ENCODE data around the gene PRCC.

Gene PRCC

GRCh38 chr1:156845953-156846545 lies 78.7 kb downstream of the PRCC start:
- DNase-seq = no peak

GRCh38 chr1:156846643-156847042 lies 79.3 kb downstream of the PRCC start:
- no peak for DNase-seq

- no peak for DNase-seq
These were observed 80.5 kb downstream of the PRCC start for GRCh38 chr1:156847591-156848460.

GRCh38 chr1:156848461-156849150 lies 81.3 kb downstream of the PRCC start:
- peak; percentile 49 for DNase-seq

GRCh38 chr1:156849151-156849496 lies 81.8 kb downstream of the PRCC start:
- no peak for DNase-seq
